ENCODE measurements around the gene TASP1.
"Not testable (repeated sequence)": the region's sequence is repeated elsewhere in the genome, so short reads cannot be mapped to it uniquely, and the experiment has no call there.

The TASP1 gene

GRCh38 chr20:13396022-13396421, 242.7 kb downstream of the TASP1 start:
- ChIA-PET POLR2A (no interaction called here), CTCF (no interaction called here)
- TF ChIP-seq ELF4 (IDR thresholded peaks at IDR 0.05) (no peak), BHLHE40 (IDR thresholded peaks at IDR 0.05; ENCODE audit: borderline replicate concordance) (no peak), FOXK2 (IDR thresholded peaks at IDR 0.05) (no peak), FOXA1 (IDR thresholded peaks at IDR 0.05) (no peak), FOXM1 (IDR thresholded peaks at IDR 0.05; ENCODE audit: borderline replicate concordance) (no peak), SUZ12 (IDR thresholded peaks at IDR 0.05) (no peak), CTBP1 (IDR thresholded peaks at IDR 0.05; ENCODE audit: borderline replicate concordance) (no peak)
- DNase-seq (ENCODE audit: extremely low spot score), result no peak

GRCh38 chr20:13395232-13395631, 243.5 kb downstream of the TASP1 start:
- no peak for DNase-seq (ENCODE audit: extremely low spot score)
- TF ChIP-seq TARDBP (IDR thresholded peaks at IDR 0.05) (no peak), PKNOX1 (IDR thresholded peaks at IDR 0.05) (no peak), LEF1 (IDR thresholded peaks at IDR 0.05; ENCODE audit: borderline replicate concordance) (no peak), NFRKB (IDR thresholded peaks at IDR 0.05) (no peak), ARNT (IDR thresholded peaks at IDR 0.05) (no peak), FOXA1 (IDR thresholded peaks at IDR 0.05) (no peak), SP1 (IDR thresholded peaks at IDR 0.05) (no peak)
- ChIA-PET CTCF (interaction anchor here (0.6 to 0.8 kb wide), 2 partner anchors 151 to 428 kb away, joined by 3 to 4 read pairs; no protein-coding TSS in a partner anchor), POLR2A (no interaction called here)

GRCh38 chr20:13392391-13392790, 246.3 kb downstream of the TASP1 start:
- POLR2A ChIA-PET, result no interaction called here
- TF ChIP-seq L3MBTL2 (conservative IDR thresholded peaks at IDR 0.05) (no peak), LEF1 (IDR thresholded peaks at IDR 0.05; ENCODE audit: borderline replicate concordance) (no peak), ARNT (IDR thresholded peaks at IDR 0.05) (no peak), ELF4 (IDR thresholded peaks at IDR 0.05) (no peak), FOXM1 (IDR thresholded peaks at IDR 0.05; ENCODE audit: borderline replicate concordance) (no peak), TARDBP (IDR thresholded peaks at IDR 0.05) (no peak), SP1 (IDR thresholded peaks at IDR 0.05) (no peak), CTBP1 (IDR thresholded peaks at IDR 0.05; ENCODE audit: borderline replicate concordance) (no peak), NFRKB (IDR thresholded peaks at IDR 0.05) (no peak)
- CTCF ChIA-PET, result no interaction called here
- DNase-seq (ENCODE audit: extremely low spot score), result no peak

- ChIA-PET CTCF (no interaction called here), POLR2A (no interaction called here)
- TF ChIP-seq SUZ12 (IDR thresholded peaks at IDR 0.05) (no peak), ARNT (IDR thresholded peaks at IDR 0.05) (no peak), SP1 (IDR thresholded peaks at IDR 0.05) (no peak), NFRKB (IDR thresholded peaks at IDR 0.05) (no peak), LEF1 (IDR thresholded peaks at IDR 0.05; ENCODE audit: borderline replicate concordance) (no peak), FOXK2 (IDR thresholded peaks at IDR 0.05) (no peak), BHLHE40 (IDR thresholded peaks at IDR 0.05; ENCODE audit: borderline replicate concordance) (no peak), ZNF384 (IDR thresholded peaks at IDR 0.05) (no peak), TARDBP (IDR thresholded peaks at IDR 0.05) (no peak), CTBP1 (IDR thresholded peaks at IDR 0.05; ENCODE audit: borderline replicate concordance) (no peak), L3MBTL2 (conservative IDR thresholded peaks at IDR 0.05) (no peak), HDGF (IDR thresholded peaks at IDR 0.05; ENCODE audit: borderline replicate concordance) (no peak)
- DNase-seq (ENCODE audit: extremely low spot score), result no peak
Measured at GRCh38 chr20:13389115-13389514, 249.6 kb downstream of the TASP1 start.

GRCh38 chr20:13384132-13384531, 254.6 kb downstream of the TASP1 start:
- no peak for TF ChIP-seq LEF1 (IDR thresholded peaks at IDR 0.05; ENCODE audit: borderline replicate concordance)
- TF ChIP-seq ZNF384 (IDR thresholded peaks at IDR 0.05), result no peak
- TF ChIP-seq SP1 (IDR thresholded peaks at IDR 0.05), result no peak
- TF ChIP-seq FOXA1 (IDR thresholded peaks at IDR 0.05), result no peak
- no peak for TF ChIP-seq ARNT (IDR thresholded peaks at IDR 0.05)
- TF ChIP-seq CTBP1 (IDR thresholded peaks at IDR 0.05; ENCODE audit: borderline replicate concordance), result no peak
- TF ChIP-seq HDGF (IDR thresholded peaks at IDR 0.05; ENCODE audit: borderline replicate concordance), result no peak
- no peak for TF ChIP-seq SUZ12 (IDR thresholded peaks at IDR 0.05)
- TF ChIP-seq TARDBP (IDR thresholded peaks at IDR 0.05), result no peak
- TF ChIP-seq FOXK2 (IDR thresholded peaks at IDR 0.05), result no peak
- TF ChIP-seq ELF4 (IDR thresholded peaks at IDR 0.05), result no peak
- TF ChIP-seq BHLHE40 (IDR thresholded peaks at IDR 0.05; ENCODE audit: borderline replicate concordance), result no peak
- TF ChIP-seq FOXM1 (IDR thresholded peaks at IDR 0.05; ENCODE audit: borderline replicate concordance), result no peak
- TF ChIP-seq NFRKB (IDR thresholded peaks at IDR 0.05), result no peak
- no peak for TF ChIP-seq PKNOX1 (IDR thresholded peaks at IDR 0.05)
- no peak for TF ChIP-seq L3MBTL2 (conservative IDR thresholded peaks at IDR 0.05)
- ChIA-PET CTCF (no interaction called here), POLR2A (no interaction called here)

GRCh38 chr20:13382786-13383185, 255.9 kb downstream of the TASP1 start:
- TF ChIP-seq FOXM1 (IDR thresholded peaks at IDR 0.05; ENCODE audit: borderline replicate concordance), result no peak
- TF ChIP-seq ZNF384 (IDR thresholded peaks at IDR 0.05), result no peak
- no peak for TF ChIP-seq ARNT (IDR thresholded peaks at IDR 0.05)
- TF ChIP-seq PKNOX1 (IDR thresholded peaks at IDR 0.05), result no peak
- TF ChIP-seq FOXA1 (IDR thresholded peaks at IDR 0.05), result no peak
- TF ChIP-seq TARDBP (IDR thresholded peaks at IDR 0.05), result no peak
- TF ChIP-seq HDGF (IDR thresholded peaks at IDR 0.05; ENCODE audit: borderline replicate concordance), result no peak
- POLR2A ChIA-PET, result no interaction called here
- CTCF ChIA-PET, result no interaction called here
- no peak for DNase-seq (ENCODE audit: extremely low spot score)

More at GRCh38 chr20:13384132-13384531, 254.6 kb downstream of the TASP1 start:
- DNase-seq (ENCODE audit: extremely low spot score), result no peak

GRCh38 chr20:13380497-13381229, 258.1 kb downstream of the TASP1 start:
- DNase-seq (ENCODE audit: extremely low spot score); CTCF ChIA-PET; POLR2A ChIA-PET: not testable (repeated sequence)

Data from HEK293T (cell line).